Endothelial cell of umbilical vein (primary cell): ENCODE results near the gene RGL4.

Source experiments
- CTCF ChIP-seq, 2 donors: IDR thresholded peaks; 1 replicate in 1 of 2; 2 replicates in 1 of 2; pipeline ENCODE4 v1.5.1; 2011; ENCODE audit warnings: low read length in 2 of 2, mild to moderate bottlenecking in 2 of 2, moderate library complexity in 2 of 2, control low read depth in 1 of 2, inconsistent platforms in 1 of 2, low read depth in 1 of 2; ENCODE audit not compliant: insufficient read depth in 1 of 2; ENCODE audit errors: extremely low read depth in 1 of 2
- JUN ChIP-seq: IDR thresholded peaks from 2 replicates; pipeline ENCODE4 v1.6.1; 2011; ENCODE audit warnings: borderline replicate concordance, low read depth; ENCODE audit not compliant: insufficient read length, insufficient read depth
- POLR2A ChIP-seq: IDR thresholded peaks from 2 replicates; pipeline ENCODE4 v1.6.1; 2012; ENCODE audit warnings: low read depth, mild to moderate bottlenecking, control low read depth, low read length
- POLR2AphosphoS5 ChIP-seq: IDR thresholded peaks from 2 replicates; pipeline ENCODE4 v1.6.1; 2012; ENCODE audit warnings: low read depth, mild to moderate bottlenecking, control low read depth, low read length, moderate library complexity; ENCODE audit not compliant: insufficient read depth

GRCh38 chr22:23720855-23721254 lies 30.0 kb downstream of the RGL4 start:
- TF ChIP-seq CTCF (IDR thresholded peaks at IDR 0.05; ENCODE audit: extremely low read depth in 1 of 2, insufficient read depth in 1 of 2, low read depth in 1 of 2, low read length in 2 of 2) = no peak
- TF ChIP-seq POLR2AphosphoS5 = no peak
- no peak for TF ChIP-seq JUN
- no peak for TF ChIP-seq POLR2A
